Head of caudate nucleus (tissue), 42 donors: ENCODE results near the gene SLC2A9.
A peak's percentile ranks its signal among the peaks of the same experiment; 100 is the strongest.

Experiments used
- DNase-seq, 42 donors: peaks; one replicate each; pipeline versions ENCODE4 v3.0.0 to v3.0.0-alpha.2; 2020 to 2021; ENCODE audit warnings: mixed read lengths in 7 of 42
- intact Hi-C: fragments of 100-400 bp; cut with DNase I; formaldehyde crosslinking; loops from one replicate; pipeline ENCODE4 v1.15.0; 2022

Gene SLC2A9

DNA sequence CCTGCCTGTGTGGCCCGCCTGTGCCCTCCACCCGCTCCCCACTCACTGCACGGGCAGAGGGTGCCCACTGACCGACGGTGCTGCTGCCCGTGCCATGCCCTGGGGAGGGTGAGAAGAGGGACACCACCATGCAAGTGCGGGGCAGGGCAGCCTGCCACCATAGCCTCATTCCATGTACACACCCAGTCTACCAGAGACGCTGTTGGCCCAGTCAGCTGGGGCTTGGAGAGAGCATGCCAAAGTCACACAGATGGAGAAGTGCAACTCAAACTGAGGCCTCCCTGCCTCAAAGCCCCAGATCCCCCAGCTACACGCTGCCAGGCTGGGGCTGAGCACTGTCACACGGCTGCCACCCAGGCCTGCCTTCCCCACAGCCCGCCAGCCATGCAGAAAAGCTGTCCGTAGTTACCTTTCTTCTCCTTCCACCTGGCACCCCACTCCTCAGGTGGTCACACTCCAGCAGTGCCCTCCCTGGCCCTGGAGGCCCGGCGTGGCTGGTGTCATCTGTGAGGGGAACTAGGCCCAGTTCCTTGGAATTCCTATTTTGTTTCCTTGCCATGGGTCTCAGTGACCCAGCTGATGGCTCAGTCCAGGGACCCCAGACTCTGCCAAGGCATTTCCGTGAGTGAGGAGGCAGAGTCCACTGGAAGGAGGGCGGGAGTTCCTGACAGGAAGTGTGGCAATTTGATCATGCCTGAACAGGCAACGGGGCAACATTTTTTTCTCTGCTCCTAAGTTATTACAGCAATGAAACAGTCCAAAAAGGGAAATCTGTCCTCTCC lies at the start of gene SLC2A9:
SLC2A9 (minus strand) TSS at position 627 of the 782 bp plus-strand sequence; CDS start at position 559, 68 bp downstream.
- intact Hi-C loops: no loop called here
- peak in 4 of 42 donors; percentile 24 to 44 (median 32) for DNase-seq

DNA sequence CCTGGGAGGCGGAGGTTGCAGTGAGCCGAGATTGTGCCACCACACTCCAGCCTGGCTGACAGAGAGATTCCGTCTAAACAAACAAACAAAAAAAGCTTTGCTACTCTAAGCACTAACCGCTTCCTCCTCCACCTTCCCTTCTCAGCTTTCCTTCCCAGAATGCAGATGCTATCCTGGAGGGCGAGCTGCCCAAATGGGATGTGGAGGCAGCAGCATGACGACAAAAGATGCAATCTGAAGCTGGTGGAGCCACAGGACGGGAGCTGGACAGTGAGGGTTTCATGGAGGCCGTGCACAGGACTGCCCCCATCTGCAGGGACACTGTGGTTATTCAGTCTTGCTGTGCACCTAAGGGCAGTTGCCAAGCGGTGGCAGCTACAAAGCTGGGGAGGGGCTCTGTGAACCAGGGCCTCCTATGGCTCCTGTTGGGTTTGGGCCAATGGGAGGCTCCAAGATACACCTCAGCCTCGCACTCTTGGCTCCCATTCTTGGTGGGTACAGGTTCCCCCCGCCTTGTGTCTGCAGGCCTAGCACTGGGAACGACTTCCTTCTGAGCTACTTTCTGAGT lies 47.9 kb upstream of the SLC2A9 start:
- DNase-seq: peak in 1 of 42 donors; percentile 7

DNA sequence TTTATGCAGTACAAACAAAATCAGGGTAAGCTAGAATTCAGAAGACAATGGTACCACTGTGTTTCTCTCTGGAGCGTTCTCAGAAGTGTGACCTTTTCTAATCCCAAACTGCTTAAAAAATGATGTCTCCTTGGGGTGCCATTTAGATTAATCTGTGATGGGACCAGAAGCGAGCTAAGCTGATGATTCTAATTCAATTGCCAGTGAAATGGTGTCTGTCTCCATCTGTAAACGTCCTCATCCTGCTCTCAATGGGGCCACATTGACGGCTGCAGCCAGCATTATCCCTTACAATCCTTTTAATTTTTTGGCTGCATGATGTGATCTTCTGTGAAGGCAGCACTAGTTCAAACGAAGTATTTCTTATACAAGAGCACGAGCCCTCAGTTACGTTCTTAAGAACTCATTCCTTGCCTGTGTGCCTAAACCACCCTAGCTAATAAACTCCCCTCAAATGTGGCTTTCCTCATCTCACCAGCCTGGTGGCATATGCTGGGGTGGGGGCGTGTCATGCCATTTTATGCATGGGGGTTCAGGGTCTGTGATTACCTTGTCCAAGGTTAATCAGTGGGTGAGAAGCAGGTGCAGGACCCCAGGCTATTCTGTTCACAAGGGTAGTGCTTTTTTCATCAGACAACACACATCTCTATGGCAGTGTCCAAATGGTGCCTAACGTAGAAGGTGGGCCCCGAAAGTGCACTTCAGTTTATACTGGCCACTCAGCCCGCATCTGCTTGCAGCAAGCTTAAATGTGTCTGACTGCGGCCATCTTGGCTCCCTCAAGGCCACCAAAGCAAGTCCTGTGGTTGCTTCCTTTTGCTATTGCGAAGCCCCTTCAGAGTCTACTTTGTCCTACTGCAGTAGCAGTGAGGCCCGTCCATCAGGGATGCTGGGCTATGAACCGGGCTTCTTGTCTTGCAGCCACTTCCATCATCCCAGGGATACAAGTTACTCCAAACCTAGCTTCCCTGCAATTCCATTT lies 45.7 kb upstream of the SLC2A9 start:
- DNase-seq: peak in 2 of 42 donors; percentile 12 to 24
- intact Hi-C loops: loop anchor here (10.0 kb wide), 1 partner anchor 162 kb away; no protein-coding TSS in a partner anchor

More for the DNA sequence above, 47.9 kb upstream of the SLC2A9 start:
- intact Hi-C loops: loop anchor here (10.0 kb wide), 1 partner anchor 164 kb away; no protein-coding TSS in a partner anchor

DNA sequence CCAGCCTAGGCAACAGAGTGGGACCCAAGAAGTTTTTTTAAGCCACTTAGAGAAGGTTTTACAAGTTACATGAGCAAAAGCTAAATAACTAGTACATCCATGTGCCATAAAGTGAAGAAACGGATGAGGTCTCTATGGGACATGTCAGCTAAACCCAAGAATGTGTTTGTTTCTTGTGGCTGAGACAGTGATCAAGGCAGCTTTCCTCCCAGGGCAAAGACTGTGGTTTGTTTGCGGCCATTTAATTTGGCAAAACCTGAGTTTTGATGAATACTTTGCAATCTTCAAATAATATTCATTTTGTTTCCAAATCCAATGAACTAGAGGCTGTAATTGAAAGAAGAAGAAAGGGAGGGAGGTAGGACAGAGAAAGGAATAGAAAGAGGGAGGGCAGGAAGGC lies 44.9 kb upstream of the SLC2A9 start:
- intact Hi-C loops: loop anchor here (10.0 kb wide), 1 partner anchor 161 kb away; no protein-coding TSS in a partner anchor
- DNase-seq: peak in 1 of 42 donors; percentile 4

DNA sequence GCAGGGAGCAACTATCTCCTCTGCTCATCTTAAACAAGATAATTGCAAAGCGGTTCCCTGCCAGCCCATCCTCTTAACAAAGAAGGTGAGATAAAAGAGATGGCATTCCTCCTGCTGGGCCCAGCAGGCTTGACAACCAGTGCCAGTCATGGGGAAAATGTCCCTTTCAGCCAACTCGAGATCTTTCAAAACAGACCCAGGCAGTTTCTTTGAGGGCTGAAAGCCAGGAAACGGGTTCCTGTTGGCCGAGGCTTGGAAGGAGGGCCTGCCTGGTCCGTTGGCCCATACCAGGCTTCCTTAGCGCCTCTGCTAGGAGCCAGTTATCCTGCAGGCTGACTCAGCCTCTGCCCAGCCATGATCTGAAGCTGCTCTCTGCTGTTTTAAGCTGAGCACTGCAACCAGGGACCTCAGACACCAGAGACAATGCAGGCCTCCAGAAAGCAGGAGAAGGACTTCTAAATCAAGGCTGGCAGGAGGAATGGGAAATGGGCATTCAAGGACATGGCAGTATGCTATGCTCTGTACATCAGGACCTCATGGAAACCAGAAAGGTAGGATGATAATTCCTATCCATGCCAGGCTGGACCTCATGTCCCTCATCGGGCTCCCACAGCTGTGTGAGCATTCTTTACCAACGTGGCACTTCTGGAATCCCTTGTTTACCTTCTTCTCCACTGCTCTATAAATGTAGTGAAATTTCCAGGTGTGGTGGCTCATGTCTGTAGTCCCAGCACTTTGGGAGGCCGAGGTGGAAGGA lies 42.4 kb upstream of the SLC2A9 start:
- intact Hi-C loops: loop anchor here (5.0 to 10.0 kb wide), 3 partner anchors 46 to 301 kb away; no protein-coding TSS in a partner anchor

DNA sequence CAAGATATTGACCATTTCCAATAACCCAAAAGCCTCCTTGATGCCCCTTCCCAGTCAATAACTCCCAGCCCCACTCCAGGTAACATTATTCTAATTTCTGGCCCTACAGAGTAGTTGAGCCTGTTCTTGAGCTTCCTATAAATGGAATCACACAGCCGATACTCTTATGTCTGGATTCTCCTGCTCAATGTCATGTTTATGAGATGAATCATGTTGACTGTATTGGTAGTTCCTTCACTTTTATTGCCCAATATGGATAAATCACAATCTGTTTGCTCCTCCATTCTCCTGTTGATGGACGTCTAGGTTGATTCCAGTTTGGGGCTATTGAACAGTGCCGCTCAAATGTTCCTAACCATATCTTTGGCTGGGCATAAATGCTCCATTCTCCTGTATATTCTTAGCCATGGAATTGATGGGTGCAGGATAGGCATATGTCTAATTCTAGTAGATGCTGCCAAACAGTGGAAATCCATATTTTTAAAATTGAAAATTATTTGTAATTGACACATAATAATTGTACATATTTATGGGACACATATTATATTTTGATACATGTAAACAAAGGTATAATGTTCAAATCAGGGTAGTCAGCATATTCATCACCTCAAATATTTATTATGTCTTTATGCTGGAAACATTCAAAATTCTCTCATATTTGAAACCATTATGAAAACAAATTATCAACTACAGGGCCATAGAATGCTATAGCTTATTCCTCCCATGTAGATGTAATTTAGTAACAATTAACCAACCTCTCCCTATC lies 40.5 kb upstream of the SLC2A9 start:
- DNase-seq: no peak
- intact Hi-C loops: loop anchor here (5.0 to 10.0 kb wide), 3 partner anchors 45 to 300 kb away; no protein-coding TSS in a partner anchor

More for the DNA sequence above, 42.4 kb upstream of the SLC2A9 start:
- DNase-seq: peak; percentile 34 to 88 (median 74)

DNA sequence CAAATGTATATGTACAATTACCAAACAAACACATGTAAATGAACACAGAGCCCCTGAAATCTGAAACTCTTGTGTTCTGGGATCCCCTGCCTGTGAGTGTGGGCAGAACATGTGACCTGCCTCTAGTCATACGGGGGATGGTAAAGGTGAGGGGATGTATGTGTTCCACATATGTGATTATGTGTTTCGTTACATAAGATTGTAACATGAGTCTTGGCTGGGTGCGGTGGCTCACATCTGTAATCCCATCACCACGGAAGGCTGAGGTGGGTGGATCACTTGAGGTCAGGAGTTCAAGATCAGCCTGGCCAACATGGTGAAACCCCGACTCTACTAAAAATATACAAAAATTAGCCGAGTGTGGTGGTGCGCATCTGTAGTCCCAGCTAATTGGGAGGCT lies 37.1 kb upstream of the SLC2A9 start:
- DNase-seq: peak in 2 of 42 donors; percentile 14 to 17
- intact Hi-C loops: no loop called here

DNA sequence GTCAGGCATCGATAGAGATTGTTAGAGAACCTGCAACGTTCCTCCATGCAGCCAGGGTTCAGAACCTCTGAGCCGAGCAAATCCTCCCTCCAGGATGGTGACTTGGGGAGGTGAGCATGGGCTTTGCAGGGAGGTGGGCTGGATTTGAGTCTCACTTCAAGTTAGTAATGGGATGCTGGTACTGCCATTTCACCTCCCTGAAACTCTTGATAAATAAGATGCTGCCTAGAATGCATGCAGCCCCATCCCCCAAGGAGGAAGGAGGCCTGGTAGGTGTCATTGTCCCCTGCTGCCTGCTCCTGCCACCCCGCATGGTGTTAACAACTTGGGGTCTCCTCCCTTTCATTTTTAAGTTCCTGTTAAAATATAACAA lies 35.7 kb upstream of the SLC2A9 start:
- DNase-seq: no peak
- intact Hi-C loops: no loop called here

DNA sequence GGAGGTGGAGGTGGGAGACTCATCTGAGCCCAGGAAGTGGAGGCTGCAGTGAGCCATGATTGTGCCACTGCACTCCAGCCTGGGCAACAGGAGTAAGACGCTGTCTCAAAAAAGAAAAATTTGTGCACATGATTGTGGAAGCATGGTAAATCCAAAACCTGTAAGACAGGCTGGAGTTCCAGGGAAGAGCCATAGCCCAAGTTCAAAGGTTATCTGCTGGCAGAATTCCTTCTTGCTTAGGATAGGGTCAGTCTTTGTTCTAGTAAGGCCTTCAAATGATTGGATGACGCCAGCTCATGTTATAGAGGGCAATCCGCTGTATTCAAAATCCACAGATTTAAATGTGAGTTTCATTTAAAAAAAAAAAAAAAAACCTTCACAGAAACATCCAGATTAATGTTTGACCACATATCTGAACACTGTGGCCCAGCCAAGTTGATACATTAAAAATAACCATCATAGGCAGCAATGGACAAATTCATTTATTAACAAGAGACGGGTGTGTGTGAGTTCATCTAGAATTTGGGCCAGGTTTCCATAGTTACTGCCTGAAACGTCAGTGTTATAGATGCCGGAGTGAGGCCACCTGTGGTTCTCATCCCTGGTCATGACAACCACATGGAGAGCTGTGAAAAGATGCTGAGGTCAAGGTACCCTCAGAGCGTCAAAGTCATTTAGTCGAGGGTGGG lies 35.2 kb upstream of the SLC2A9 start:
- peak in 1 of 42 donors; percentile 5 for DNase-seq

DNA sequence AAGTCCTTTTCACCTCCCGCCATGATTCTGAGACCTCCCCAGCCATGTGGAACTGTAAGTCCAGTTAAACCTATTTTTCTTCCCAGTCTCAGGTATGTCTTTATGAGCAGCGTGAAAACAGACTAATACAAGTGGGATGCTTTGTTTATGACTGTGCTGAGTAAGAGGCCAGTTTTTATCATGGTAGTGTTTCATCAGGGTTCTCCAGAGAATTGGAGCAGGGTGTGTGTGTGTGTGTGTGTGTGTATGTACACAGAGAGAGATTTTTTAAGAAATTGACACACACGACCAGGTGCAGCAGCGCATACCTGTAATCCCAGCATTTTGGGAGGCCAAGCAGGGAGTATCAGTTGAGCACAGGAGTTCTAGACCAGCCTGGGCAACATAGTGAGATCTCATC lies 34.6 kb upstream of the SLC2A9 start:
- DNase-seq: no peak
- intact Hi-C loops: no loop called here

More for the DNA sequence above, 35.2 kb upstream of the SLC2A9 start:
- intact Hi-C loops: no loop called here

DNA sequence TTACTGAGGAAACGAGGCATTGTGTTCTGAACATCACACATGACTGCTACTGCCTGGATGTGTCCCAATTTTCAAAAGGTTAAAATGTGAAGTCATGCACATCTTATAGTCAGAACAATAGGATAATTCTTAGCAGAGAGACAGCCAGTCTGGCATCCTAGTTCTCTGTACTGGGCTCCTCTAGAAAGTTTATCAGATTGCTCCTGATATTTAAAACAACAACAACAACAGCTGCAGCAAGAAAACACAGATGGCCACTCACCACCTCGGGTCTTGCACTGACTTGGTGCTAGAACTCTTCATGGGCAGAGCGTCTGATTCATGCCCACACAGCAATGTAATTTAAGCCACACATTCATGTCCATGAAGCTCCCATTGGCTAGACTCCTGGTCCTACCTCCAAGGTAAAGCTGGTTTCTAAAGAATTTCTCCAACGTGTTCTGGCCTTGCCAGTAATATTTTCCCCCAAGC lies 33.3 kb upstream of the SLC2A9 start:
- intact Hi-C loops: no loop called here
- DNase-seq: peak in 1 of 42 donors; percentile 14

DNA sequence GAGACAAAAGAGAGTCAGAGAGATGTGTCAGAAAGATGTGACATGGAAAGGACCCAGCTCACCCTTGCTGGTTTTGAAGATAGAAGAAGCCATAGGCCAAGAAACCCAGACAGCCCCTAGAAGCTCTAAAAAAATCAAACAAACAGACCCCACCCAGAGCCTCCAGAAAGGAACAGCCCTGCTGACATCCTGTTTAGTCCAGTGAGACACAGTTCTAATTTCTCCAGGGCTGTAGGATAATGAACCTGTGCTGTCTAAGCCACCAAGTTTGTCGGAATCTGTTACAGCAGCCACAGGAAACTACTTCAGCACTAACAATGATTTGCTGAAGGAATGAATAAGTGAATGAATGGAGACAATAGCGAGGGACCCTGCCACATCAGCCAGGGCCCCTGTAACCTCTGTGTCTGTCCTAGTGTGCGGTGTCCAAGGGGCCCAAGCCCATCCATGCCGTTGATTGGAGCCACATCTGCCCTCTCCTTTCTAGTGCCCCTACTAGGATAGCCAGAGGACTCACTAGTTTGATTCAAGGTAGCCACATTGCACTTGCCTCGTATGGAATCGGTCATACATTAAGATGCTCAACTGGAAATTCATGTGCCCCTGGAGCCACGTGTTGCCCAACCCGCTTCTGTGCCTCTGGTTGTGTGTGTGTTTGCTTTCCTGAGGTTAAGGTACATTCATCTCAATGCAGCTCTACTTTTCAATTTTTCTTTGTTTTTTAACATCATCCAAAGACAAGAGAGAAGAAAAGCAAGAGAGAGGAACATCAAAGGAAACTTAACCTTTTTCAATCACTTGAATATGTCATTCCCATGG lies 32.5 kb upstream of the SLC2A9 start:
- intact Hi-C loops: no loop called here

DNA sequence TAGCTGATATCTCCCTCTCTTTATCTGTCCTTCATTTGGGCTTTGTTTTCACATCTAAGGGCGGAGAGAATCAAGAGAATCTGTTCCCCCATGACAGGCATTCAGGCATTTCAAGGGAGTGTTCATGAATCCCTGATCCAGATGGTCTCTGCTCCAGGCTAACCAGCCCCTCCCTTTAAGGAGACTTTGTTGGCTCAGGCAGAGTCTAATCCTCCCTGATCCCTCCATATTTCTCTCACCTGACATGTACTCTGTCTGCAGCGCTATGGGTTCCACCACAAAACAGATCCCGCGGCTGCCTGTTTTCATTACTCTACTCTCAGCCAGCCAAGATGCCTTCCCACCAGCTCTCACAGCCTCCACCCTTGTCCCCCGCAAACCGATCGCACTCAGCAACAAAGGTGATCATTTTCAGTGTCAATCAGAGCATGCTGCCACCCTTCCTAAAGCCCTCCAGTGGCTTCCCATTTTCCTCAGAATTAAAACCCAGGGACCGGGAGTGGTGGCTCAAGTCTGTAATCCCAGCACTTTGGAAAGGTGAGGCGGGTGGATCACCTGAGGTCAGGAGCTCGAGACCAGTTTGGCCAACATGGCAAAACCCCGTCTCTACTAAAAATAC lies 30.3 kb upstream of the SLC2A9 start:
- DNase-seq: peak in 2 of 42 donors; percentile 3 to 13
- intact Hi-C loops: no loop called here

More for the DNA sequence above, 32.5 kb upstream of the SLC2A9 start:
- DNase-seq: peak in 1 of 42 donors; percentile 3

DNA sequence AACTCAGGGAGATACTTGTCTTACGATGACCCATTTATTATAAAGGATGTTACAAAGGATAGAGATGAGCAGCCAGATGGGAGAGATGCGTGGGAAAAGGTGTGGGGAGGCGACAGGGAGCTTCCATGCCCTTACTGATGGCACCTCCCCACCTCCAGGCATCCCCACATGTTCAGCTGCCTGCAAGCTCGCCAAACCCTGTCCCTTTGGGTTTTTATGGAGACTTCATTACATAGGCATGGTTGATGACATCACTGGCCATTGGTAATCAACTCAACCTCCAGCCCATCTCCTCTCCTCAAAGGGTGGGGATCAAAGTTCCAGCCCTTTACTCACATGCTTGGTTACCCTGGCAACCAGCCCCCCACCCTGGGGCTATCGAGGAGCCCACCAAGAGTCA lies 29.4 kb upstream of the SLC2A9 start:
- peak in 2 of 42 donors; percentile 1 to 10 for DNase-seq
- intact Hi-C loops: no loop called here

DNA sequence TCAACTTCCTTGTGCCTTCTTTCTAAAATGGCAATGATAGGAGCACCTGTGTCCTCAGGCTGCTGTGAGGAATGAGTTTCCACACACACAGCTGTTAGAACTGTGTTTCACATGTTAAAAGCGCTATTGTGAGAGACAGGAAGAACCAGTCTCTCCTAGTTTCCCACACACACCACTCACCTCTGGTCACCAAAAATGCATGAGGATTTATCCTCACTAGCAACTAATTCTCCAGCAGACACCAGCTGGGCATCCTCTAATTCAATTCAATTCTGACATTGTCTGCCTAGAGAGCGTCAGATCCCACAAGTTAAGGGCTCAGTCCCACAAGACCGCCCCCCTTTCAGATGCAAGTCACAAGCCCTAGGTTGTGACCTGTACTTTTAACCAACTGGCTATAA lies 29.0 kb upstream of the SLC2A9 start:
- peak in 1 of 42 donors; percentile 5 for DNase-seq
- intact Hi-C loops: no loop called here
